SK-N-SH (cell line): ENCODE measurements around the gene PIP4K2A. TPM values are rescaled to one million over a fixed set of nuclear protein-coding genes. Genes with fewer than 3 reads are reported as not detected.

ENCODE experiments used
- CTCF ChIA-PET: fragments of 300-600, 350-600 bp; formaldehyde crosslinking; extraction: SDS; loops from one replicate; lab custom pipeline; 2021; lab: Yijun Ruan, JAX
- POLR2A ChIA-PET: fragments of 350-600 bp; sonication (Branson Sonifier 250); formaldehyde crosslinking; extraction: SDS; loops from one replicate; lab custom pipeline; 2020; ENCODE audit warnings: antibody characterized with exemption, inconsistent platforms; lab: Yijun Ruan, JAX
- DNase-seq: peaks from one replicate; pipeline ENCODE4 v3.0.0; 2012
- H2AFZ ChIP-seq: fragments of 200-600 bp; sonication (generic); 2 replicates; pipeline ENCODE4 v1.8.1; 2016; ENCODE audit warnings: antibody characterized with exemption, mild to moderate bottlenecking, low read depth
- H3F3A ChIP-seq: fragments of 200-600 bp; sonication (generic); replicated peaks from 2 replicates; pipeline ENCODE3; 2016; ENCODE audit warnings: antibody characterized with exemption, mild to moderate bottlenecking; ENCODE audit not compliant: insufficient read depth
- H3K27ac ChIP-seq, 2 experiments: fragments of 200-500 bp in 1 of 2; fragments of 200-600 bp in 1 of 2; sonication (Bioruptor generic) in 1 of 2; sonication (generic), shearing (Covaris generic) in 1 of 2; 2 replicates each; pipeline versions ENCODE4 v1.5.1 to v1.6.1; 2014 to 2016; ENCODE audit warnings: low read depth in 2 of 2, inconsistent platforms in 1 of 2, low read length in 1 of 2, mild to moderate bottlenecking in 1 of 2, mixed read lengths in 1 of 2
- H3K27me3 ChIP-seq: fragments of 200-600 bp; sonication (generic), shearing (Covaris generic); 2 replicates; pipeline ENCODE4 v1.6.1; 2016; ENCODE audit warnings: mixed run types; ENCODE audit not compliant: insufficient read depth
- H3K36me3 ChIP-seq, 2 experiments: fragments of 200-500 bp in 1 of 2; fragments of 200-600 bp in 1 of 2; sonication (Bioruptor generic) in 1 of 2; sonication (generic) in 1 of 2; replicated peaks in 1 of 2; 2 replicates each; pipeline versions ENCODE3 to v1.5.1; 2014 to 2016; ENCODE audit warnings: low read length in 1 of 2, mild to moderate bottlenecking in 1 of 2; ENCODE audit not compliant: insufficient read depth in 2 of 2, control insufficient read depth in 1 of 2
- H3K4me1 ChIP-seq, 2 experiments: fragments of 200-500 bp in 1 of 2; fragments of 200-600 bp in 1 of 2; sonication (Bioruptor generic) in 1 of 2; sonication (generic), shearing (Covaris generic) in 1 of 2; 2 replicates each; pipeline versions ENCODE4 v1.5.1 to v1.6.1; 2014 to 2016; ENCODE audit warnings: low read depth in 1 of 2, low read length in 1 of 2, mixed run types in 1 of 2; ENCODE audit not compliant: insufficient read depth in 2 of 2, control insufficient read depth in 1 of 2
- H3K4me2 ChIP-seq: fragments of 200-600 bp; sonication (generic), shearing (Covaris generic); 2 replicates; pipeline ENCODE4 v1.6.1; 2017; ENCODE audit warnings: mixed run types
- H3K4me3 ChIP-seq, 2 experiments: fragments of 200-500 bp in 1 of 2; fragments of 200-600 bp in 1 of 2; sonication (Bioruptor generic) in 1 of 2; sonication (generic), shearing (Covaris generic) in 1 of 2; 2 replicates each; pipeline versions ENCODE4 v1.5.1 to v1.8.1; 2014 to 2016; ENCODE audit warnings: low read depth in 2 of 2, inconsistent platforms in 1 of 2, low read length in 1 of 2, mild to moderate bottlenecking in 1 of 2, mixed read lengths in 1 of 2, moderate library complexity in 1 of 2
- H3K79me2 ChIP-seq: fragments of 200-600 bp; sonication (generic); 2 replicates; pipeline ENCODE4 v1.8.1; 2017; ENCODE audit warnings: mild to moderate bottlenecking; ENCODE audit not compliant: insufficient read depth
- H3K9ac ChIP-seq: fragments of 200-600 bp; sonication (generic); 2 replicates; pipeline ENCODE4 v1.6.1; 2017; ENCODE audit warnings: mixed run types
- H3K9me2 ChIP-seq: fragments of 200-600 bp; sonication (generic); 2 replicates; pipeline ENCODE4 v1.6.1; 2017; ENCODE audit warnings: mixed run types
- H3K9me3 ChIP-seq: fragments of 200-600 bp; sonication (generic); 2 replicates; pipeline ENCODE4 v1.6.1; 2017; ENCODE audit warnings: mixed run types, mild to moderate bottlenecking, moderate library complexity
- H4K20me1 ChIP-seq: fragments of 200-600 bp; sonication (generic); 2 replicates; pipeline ENCODE4 v1.6.1; 2017; ENCODE audit warnings: mild to moderate bottlenecking, mixed run types; ENCODE audit not compliant: insufficient read depth
- ELF1 ChIP-seq: IDR thresholded peaks from 2 replicates; pipeline ENCODE4 v1.4.0; 2012
- EP300 ChIP-seq, 2 experiments: IDR thresholded peaks; 2 replicates each; pipeline versions ENCODE4 v1.4.0 to v1.6.1; 2012; ENCODE audit warnings: borderline replicate concordance in 1 of 2, low read depth in 1 of 2, low read length in 1 of 2
- FOSL2 ChIP-seq: IDR thresholded peaks from 2 replicates; pipeline ENCODE4 v1.4.0; 2012; ENCODE audit warnings: low read depth, mild to moderate bottlenecking, moderate library complexity, borderline replicate concordance
- FOXJ3 ChIP-seq: sonication (generic); formaldehyde crosslinking; IDR thresholded peaks from 2 replicates; pipeline ENCODE4 v1.5.1; 2020; ENCODE audit warnings: mild to moderate bottlenecking, missing genetic modification reagents
- GABPA ChIP-seq: IDR thresholded peaks from 2 replicates; pipeline ENCODE4 v1.4.0; 2012; ENCODE audit warnings: low read depth, mild to moderate bottlenecking
- GATA2 ChIP-seq: sonication (generic); formaldehyde crosslinking; IDR thresholded peaks from 2 replicates; pipeline ENCODE4 v1.5.0; 2020; ENCODE audit warnings: mild to moderate bottlenecking, missing genetic modification reagents
- JUND ChIP-seq: IDR thresholded peaks from 2 replicates; pipeline ENCODE4 v1.4.0; 2012
- MEF2A ChIP-seq: IDR thresholded peaks from 2 replicates; pipeline ENCODE4 v1.4.0; 2012; ENCODE audit warnings: low read depth, borderline replicate concordance
- NRF1 ChIP-seq: IDR thresholded peaks from 2 replicates; pipeline ENCODE4 v1.6.1; 2012; ENCODE audit warnings: low read depth, mild to moderate bottlenecking, low read length
- RFX5 ChIP-seq: IDR thresholded peaks from 2 replicates; pipeline ENCODE4 v1.6.1; 2012; ENCODE audit warnings: mild to moderate bottlenecking, improper control_type of control experiment, low read length
- RXRA ChIP-seq: IDR thresholded peaks from 2 replicates; pipeline ENCODE4 v1.4.0; 2012; ENCODE audit warnings: low read depth, mild to moderate bottlenecking, borderline replicate concordance
- SIN3A ChIP-seq: IDR thresholded peaks from 2 replicates; pipeline ENCODE4 v1.6.1; 2012; ENCODE audit warnings: low read depth, mild to moderate bottlenecking, low read length, moderate library complexity, borderline replicate concordance
- SMC3 ChIP-seq: IDR thresholded peaks from 2 replicates; pipeline ENCODE4 v1.6.1; 2012; ENCODE audit warnings: low read depth, low read length, improper control_type of control experiment
- TEAD4 ChIP-seq: IDR thresholded peaks from 2 replicates; pipeline ENCODE4 v1.4.0; 2012; ENCODE audit warnings: mild to moderate bottlenecking, borderline replicate concordance; ENCODE audit not compliant: insufficient read depth
- YY1 ChIP-seq: IDR thresholded peaks from 2 replicates; pipeline ENCODE4 v1.4.0; 2012; ENCODE audit warnings: low read depth, mild to moderate bottlenecking
- WGBS: methylation state at CpG from one replicate; pipeline ENCODE4 v1.1.6; 2017; ENCODE audit warnings: low lambda C conversion rate; 5-methylcytosine and 5-hydroxymethylcytosine counted together
- polyA plus RNA-seq, 3 experiments: library from polyadenylated mRNA; depleted of rRNA; stranded (reverse); fragments of >200 nt; gene quantifications; 2 replicates each; pipeline ENCODE4 v1.2.3, GENCODE V29; 2012
- TF ChIP-seq, protein P1 (sequence below): fragments of 200-600 bp; sonication (generic); IDR thresholded peaks from 2 replicates; pipeline ENCODE4 v1.6.1; 2017; ENCODE audit warnings: antibody characterized with exemption, mild to moderate bottlenecking, moderate library complexity
- TF ChIP-seq, protein P2 (sequence below): IDR thresholded peaks from 2 replicates; pipeline ENCODE4 v1.4.0; 2012; ENCODE audit warnings: low read depth, borderline replicate concordance
- TF ChIP-seq, protein P3 (sequence below): IDR thresholded peaks from 2 replicates; pipeline ENCODE4 v1.4.0; 2012; ENCODE audit warnings: low read depth, borderline replicate concordance
- TF ChIP-seq, protein P4 (sequence below): fragments of 150-350 bp; IDR thresholded peaks from 2 replicates; pipeline ENCODE4 v1.6.1; 2017; ENCODE audit warnings: antibody characterized with exemption, low read length, low read depth, borderline replicate concordance

PIP4K2A gene
- polyA plus RNA-seq, 1 of the 3 experiments (the other 2 are of a cell fraction): 10.8 TPM

DNA sequence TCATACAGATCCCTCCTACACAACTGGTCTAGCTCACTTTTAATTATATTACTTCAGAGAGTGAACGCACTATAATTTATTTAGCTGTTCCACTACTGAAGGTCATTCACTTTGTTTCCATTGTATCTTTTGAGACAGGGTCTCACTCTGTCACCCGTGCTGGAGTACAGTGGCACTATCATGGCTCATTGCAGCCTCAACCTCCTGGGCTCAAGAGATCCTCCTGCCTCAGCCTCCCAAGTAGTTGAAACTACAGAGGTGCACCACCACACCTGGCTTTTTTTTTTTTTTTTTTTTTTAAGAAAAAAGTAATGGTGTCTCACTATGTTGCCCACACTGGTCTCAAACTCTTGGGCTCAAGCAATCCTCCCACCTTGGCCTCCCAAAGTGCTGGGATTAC lies 49.0 kb downstream of the PIP4K2A start:
- DNase-seq: no peak
- H3K79me2 ChIP-seq: peaks cover 78% of the 10 kb centered on the region
- CTCF ChIA-PET: no interaction called here

DNA sequence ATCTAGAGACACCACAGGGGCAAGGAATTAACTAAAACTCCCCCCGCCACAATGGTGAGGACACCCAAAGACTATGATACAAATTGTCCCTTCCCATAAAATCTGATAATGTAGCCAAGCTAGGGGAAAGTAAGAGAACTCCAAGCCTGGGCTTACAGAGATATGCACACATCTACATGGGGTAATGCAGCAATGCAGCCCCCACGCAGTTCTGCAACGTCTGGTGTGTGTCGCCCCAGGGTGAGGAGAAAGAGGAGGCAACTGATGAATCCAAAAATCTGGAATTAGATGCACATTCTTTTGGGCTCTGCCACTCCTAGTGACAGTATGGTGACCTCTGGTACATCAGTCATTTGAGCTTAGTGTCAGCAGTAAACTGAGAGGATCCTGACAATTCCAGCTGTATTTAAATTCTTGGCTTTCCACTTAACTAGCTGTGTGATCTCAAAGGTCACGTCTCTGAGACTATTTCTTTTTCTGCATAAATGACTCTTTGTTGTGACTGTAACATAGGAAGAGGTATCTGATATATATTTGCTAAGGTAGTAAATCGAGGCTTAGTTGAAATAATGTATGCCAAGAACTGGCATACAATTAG lies 51.5 kb downstream of the PIP4K2A start:
- no peak overlapping the region for H3K4me2 ChIP-seq
- peaks cover 73% of the 10 kb centered on the region for H3K79me2 ChIP-seq

More for the DNA sequence above, 49.0 kb downstream of the PIP4K2A start:
- H3K9ac ChIP-seq: no peak overlapping the region
- no peaks in the 10 kb centered on the region for H3K9me3 ChIP-seq
- TF ChIP-seq, protein P1, sequence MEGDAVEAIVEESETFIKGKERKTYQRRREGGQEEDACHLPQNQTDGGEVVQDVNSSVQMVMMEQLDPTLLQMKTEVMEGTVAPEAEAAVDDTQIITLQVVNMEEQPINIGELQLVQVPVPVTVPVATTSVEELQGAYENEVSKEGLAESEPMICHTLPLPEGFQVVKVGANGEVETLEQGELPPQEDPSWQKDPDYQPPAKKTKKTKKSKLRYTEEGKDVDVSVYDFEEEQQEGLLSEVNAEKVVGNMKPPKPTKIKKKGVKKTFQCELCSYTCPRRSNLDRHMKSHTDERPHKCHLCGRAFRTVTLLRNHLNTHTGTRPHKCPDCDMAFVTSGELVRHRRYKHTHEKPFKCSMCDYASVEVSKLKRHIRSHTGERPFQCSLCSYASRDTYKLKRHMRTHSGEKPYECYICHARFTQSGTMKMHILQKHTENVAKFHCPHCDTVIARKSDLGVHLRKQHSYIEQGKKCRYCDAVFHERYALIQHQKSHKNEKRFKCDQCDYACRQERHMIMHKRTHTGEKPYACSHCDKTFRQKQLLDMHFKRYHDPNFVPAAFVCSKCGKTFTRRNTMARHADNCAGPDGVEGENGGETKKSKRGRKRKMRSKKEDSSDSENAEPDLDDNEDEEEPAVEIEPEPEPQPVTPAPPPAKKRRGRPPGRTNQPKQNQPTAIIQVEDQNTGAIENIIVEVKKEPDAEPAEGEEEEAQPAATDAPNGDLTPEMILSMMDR: no peak
- TF ChIP-seq SIN3A: no peak
- no peak for TF ChIP-seq MEF2A
- TF ChIP-seq GATA2 (CRISPR knock-in tag): no peak
- TF ChIP-seq FOXJ3 (CRISPR knock-in tag): no peak
- no peak for TF ChIP-seq GABPA
- TF ChIP-seq NRF1: no peak
- no peak for TF ChIP-seq TEAD4
- TF ChIP-seq, protein P2, sequence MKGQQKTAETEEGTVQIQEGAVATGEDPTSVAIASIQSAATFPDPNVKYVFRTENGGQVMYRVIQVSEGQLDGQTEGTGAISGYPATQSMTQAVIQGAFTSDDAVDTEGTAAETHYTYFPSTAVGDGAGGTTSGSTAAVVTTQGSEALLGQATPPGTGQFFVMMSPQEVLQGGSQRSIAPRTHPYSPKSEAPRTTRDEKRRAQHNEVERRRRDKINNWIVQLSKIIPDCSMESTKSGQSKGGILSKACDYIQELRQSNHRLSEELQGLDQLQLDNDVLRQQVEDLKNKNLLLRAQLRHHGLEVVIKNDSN: no peak
- TF ChIP-seq SMC3: no peak
- TF ChIP-seq FOSL2: no peak
- H3K4me1 ChIP-seq: peaks cover 0 to 3% of the 10 kb centered on the region in 2 experiments; a peak in 2 of 4 replicates
- no peaks in the 10 kb centered on the region for H3K9me2 ChIP-seq
- H3F3A ChIP-seq: no peaks in the 10 kb centered on the region
- no peak overlapping the region for H3K4me2 ChIP-seq
- H4K20me1 ChIP-seq: peaks cover 19% of the 10 kb centered on the region
- H3K4me3 ChIP-seq: no peak overlapping the region
- 89% methylated on average over 2 of the region's 2 CpGs for WGBS
- no peaks in the 10 kb centered on the region for H3K27me3 ChIP-seq
- no peaks in the 10 kb centered on the region for H3K36me3 ChIP-seq
- no peak overlapping the region for H3K27ac ChIP-seq
- POLR2A ChIA-PET: no interaction called here
- H2AFZ ChIP-seq: no peak overlapping the region

More for the DNA sequence above, 51.5 kb downstream of the PIP4K2A start:
- ChIA-PET CTCF (interaction anchor here (1.1 to 1.2 kb wide), 2 partner anchors 15 to 58 kb away, joined by 3 read pairs; no protein-coding TSS in a partner anchor), POLR2A (no interaction called here)
- H3K9ac ChIP-seq: no peak overlapping the region
- TF ChIP-seq RXRA: no peak
- no peak for TF ChIP-seq JUND
- no peak for TF ChIP-seq ELF1
- TF ChIP-seq, protein P3, sequence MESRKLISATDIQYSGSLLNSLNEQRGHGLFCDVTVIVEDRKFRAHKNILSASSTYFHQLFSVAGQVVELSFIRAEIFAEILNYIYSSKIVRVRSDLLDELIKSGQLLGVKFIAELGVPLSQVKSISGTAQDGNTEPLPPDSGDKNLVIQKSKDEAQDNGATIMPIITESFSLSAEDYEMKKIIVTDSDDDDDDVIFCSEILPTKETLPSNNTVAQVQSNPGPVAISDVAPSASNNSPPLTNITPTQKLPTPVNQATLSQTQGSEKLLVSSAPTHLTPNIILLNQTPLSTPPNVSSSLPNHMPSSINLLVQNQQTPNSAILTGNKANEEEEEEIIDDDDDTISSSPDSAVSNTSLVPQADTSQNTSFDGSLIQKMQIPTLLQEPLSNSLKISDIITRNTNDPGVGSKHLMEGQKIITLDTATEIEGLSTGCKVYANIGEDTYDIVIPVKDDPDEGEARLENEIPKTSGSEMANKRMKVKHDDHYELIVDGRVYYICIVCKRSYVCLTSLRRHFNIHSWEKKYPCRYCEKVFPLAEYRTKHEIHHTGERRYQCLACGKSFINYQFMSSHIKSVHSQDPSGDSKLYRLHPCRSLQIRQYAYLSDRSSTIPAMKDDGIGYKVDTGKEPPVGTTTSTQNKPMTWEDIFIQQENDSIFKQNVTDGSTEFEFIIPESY: no peak
- TF ChIP-seq, protein P2: no peak
- no peak for TF ChIP-seq TEAD4
- no peak for TF ChIP-seq YY1
- TF ChIP-seq, protein P1: no peak
- TF ChIP-seq RFX5: no peak
- no peak for TF ChIP-seq EP300 (IDR thresholded peaks at IDR 0.05; ENCODE audit: borderline replicate concordance in 1 of 2, low read depth in 1 of 2, low read length in 1 of 2)
- TF ChIP-seq, protein P4, sequence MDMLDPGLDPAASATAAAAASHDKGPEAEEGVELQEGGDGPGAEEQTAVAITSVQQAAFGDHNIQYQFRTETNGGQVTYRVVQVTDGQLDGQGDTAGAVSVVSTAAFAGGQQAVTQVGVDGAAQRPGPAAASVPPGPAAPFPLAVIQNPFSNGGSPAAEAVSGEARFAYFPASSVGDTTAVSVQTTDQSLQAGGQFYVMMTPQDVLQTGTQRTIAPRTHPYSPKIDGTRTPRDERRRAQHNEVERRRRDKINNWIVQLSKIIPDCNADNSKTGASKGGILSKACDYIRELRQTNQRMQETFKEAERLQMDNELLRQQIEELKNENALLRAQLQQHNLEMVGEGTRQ: no peak
- no peak overlapping the region for H3K27ac ChIP-seq
- H2AFZ ChIP-seq: no peak overlapping the region
- no peaks in the 10 kb centered on the region for H3K27me3 ChIP-seq
- peaks cover 3 to 16% of the 10 kb centered on the region in 2 experiments; a peak in 3 of 4 replicates for H3K4me1 ChIP-seq
- H3K9me3 ChIP-seq: no peaks in the 10 kb centered on the region
- no peak for DNase-seq
- H3K4me3 ChIP-seq: no peak overlapping the region
- H4K20me1 ChIP-seq: peaks cover 15% of the 10 kb centered on the region
- H3F3A ChIP-seq: no peaks in the 10 kb centered on the region
- 85% methylated on average over 6 of the region's 6 CpGs for WGBS
- no peaks in the 10 kb centered on the region for H3K9me2 ChIP-seq
- H3K36me3 ChIP-seq: no peaks in the 10 kb centered on the region
